Measurements from ENCODE around the gene TSC22D2.

The TSC22D2 gene

DNA sequence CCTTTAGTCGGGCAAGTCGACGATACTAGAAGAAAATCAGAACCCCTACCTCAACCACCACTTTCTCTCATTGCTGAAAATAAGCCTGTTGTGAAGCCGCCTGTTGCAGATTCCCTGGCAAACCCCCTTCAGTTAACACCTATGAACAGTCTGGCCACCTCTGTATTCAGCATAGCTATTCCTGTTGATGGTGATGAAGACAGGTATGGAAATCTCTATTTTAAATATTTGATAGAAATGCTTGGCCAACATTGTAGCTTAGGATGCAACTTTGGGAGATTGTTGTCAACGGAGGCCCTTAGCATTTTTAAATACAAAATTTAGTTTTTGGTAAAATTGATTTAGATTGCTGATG, 3.0 kb downstream of the TSC22D2 start:
- Histone ChIP-seq H3K36me3 (peaks cover 30% of the 10 kb centered on the region), H3K27ac (peak overlapping the region; percentile 99), H3K27me3 (ENCODE audit: insufficient read depth, low read depth, severe bottlenecking) (no peaks in the 10 kb centered on the region), H3K4me3 (ENCODE audit: low read depth, low read length) (peak overlapping the region; percentile 77), H3K9me3 (ENCODE audit: severe bottlenecking) (no peaks in the 10 kb centered on the region)
- TF ChIP-seq, protein P1, sequence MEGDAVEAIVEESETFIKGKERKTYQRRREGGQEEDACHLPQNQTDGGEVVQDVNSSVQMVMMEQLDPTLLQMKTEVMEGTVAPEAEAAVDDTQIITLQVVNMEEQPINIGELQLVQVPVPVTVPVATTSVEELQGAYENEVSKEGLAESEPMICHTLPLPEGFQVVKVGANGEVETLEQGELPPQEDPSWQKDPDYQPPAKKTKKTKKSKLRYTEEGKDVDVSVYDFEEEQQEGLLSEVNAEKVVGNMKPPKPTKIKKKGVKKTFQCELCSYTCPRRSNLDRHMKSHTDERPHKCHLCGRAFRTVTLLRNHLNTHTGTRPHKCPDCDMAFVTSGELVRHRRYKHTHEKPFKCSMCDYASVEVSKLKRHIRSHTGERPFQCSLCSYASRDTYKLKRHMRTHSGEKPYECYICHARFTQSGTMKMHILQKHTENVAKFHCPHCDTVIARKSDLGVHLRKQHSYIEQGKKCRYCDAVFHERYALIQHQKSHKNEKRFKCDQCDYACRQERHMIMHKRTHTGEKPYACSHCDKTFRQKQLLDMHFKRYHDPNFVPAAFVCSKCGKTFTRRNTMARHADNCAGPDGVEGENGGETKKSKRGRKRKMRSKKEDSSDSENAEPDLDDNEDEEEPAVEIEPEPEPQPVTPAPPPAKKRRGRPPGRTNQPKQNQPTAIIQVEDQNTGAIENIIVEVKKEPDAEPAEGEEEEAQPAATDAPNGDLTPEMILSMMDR (IDR thresholded peaks at IDR 0.05; ENCODE audit: low read depth, low read length), result no peak
- no peak for DNase-seq

DNA sequence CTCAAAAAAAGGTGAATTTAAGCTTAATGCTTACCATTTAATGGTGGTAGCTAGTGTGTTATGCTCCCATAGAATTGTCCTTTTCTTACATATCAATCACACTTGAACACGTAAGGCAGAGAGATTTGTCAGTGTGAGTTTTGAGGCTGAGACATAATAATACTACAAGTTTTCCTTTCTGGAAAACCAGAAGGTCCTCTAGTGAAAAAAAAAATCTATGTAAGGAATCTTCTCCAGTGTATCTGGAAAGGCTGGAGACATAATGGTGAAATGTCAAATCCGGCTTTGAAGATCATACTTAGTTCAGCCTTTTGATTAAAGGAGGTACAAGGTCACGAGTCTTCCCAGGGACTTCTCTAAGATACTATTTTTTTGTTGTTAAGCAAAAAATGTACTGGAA, 3.4 kb downstream of the TSC22D2 start:
- TF ChIP-seq, protein P1 (IDR thresholded peaks at IDR 0.05; ENCODE audit: low read depth, low read length), result no peak
- no peak for DNase-seq
- Histone ChIP-seq H3K36me3 (peaks cover 30% of the 10 kb centered on the region), H3K9me3 (ENCODE audit: severe bottlenecking) (no peaks in the 10 kb centered on the region), H3K27ac (no peak overlapping the region), H3K4me3 (ENCODE audit: low read depth, low read length) (peak overlapping the region; percentile 77), H3K27me3 (ENCODE audit: insufficient read depth, low read depth, severe bottlenecking) (no peaks in the 10 kb centered on the region)

DNA sequence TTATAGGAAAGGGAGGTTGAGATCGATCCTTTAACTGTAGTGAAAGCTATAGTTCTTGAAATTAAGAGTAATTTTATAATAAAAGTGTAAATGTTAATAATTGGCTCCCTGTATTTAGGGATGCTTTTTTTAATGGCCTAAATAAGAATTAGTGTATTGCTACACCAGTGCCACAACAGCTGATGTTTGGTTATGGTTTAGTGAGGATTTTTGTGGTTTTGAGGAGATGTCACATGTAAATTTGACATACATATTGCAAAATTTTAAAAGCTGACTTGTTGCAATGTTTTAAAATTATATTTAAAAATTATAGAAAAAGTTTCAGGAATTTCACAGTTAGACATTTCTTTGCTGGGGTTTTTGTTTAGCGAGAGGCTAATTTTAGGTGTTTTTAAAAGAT, 3.9 kb downstream of the TSC22D2 start:
- Histone ChIP-seq H3K9me3 (ENCODE audit: severe bottlenecking) (no peaks in the 10 kb centered on the region), H3K27me3 (ENCODE audit: insufficient read depth, low read depth, severe bottlenecking) (no peaks in the 10 kb centered on the region), H3K36me3 (peaks cover 30% of the 10 kb centered on the region), H3K27ac (no peak overlapping the region), H3K4me3 (ENCODE audit: low read depth, low read length) (peak overlapping the region; percentile 77)
- TF ChIP-seq, protein P1 (IDR thresholded peaks at IDR 0.05; ENCODE audit: low read depth, low read length), result no peak
- no peak for DNase-seq

DNA sequence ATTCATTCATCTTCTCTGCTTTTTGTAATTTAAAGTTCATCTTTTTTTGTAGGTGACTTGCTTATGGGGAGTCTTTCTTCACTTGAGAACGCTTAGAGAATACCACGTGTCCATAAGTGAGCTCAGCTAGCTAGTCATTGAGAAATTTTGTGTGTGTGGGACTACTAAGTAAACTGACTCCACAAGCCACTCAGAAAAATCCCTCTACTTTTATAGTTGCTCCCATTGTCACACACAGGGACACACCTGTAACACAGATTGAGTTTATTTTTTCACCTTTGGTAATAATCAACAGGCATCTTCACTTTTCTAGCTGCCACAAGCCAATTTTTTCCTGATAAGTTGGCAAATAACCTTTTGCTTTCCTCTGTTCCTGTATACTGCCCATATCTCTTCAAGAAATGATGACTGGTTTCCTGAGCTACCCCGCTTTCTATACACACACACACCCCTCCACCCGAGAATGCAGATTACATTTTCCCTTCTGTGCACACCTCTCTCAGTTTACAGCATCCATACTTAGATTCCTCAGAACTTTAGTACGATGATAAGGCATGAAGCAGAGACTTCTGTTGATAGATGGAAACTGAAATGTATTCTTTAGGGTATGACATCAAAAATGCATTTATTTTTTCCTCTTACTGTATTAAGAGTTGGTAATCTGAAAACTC, 4.6 kb downstream of the TSC22D2 start:
- TF ChIP-seq, protein P1 (IDR thresholded peaks at IDR 0.05; ENCODE audit: low read depth, low read length), result no peak

DNA sequence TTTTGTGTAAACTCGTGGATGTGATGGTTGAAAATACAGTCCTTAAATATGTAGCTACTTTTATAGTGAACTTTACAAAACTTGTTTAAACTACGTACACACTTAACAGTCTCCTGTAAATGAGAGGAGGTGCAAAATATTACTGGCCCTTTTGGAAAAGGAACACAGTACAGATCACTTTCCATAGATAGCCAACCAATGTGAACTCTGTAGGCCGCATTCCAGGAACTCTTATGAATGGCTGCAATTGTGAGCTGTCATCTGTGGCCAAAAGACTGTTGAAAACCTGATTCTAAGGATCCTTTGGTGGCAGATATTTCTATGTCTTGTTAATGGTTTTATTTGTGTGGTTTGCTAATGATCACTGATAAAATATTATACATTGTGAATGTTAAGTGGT, 6.2 kb downstream of the TSC22D2 start:
- no peak overlapping the region for H3K27ac ChIP-seq
- peaks cover 37% of the 10 kb centered on the region for H3K36me3 ChIP-seq
- DNase-seq, result no peak

More for the DNA sequence above, 4.6 kb downstream of the TSC22D2 start:
- H3K4me3 ChIP-seq (ENCODE audit: low read depth, low read length), result peak overlapping the region; percentile 77
- no peak for DNase-seq
- H3K27me3 ChIP-seq (ENCODE audit: insufficient read depth, low read depth, severe bottlenecking), result no peaks in the 10 kb centered on the region
- H3K9me3 ChIP-seq (ENCODE audit: severe bottlenecking), result no peaks in the 10 kb centered on the region
- peaks cover 34% of the 10 kb centered on the region for H3K36me3 ChIP-seq
- H3K27ac ChIP-seq, result no peak overlapping the region

More for the DNA sequence above, 6.2 kb downstream of the TSC22D2 start:
- H3K27me3 ChIP-seq (ENCODE audit: insufficient read depth, low read depth, severe bottlenecking), result no peaks in the 10 kb centered on the region
- TF ChIP-seq, protein P1 (IDR thresholded peaks at IDR 0.05; ENCODE audit: low read depth, low read length), result no peak
- no peak overlapping the region for H3K4me3 ChIP-seq (ENCODE audit: low read depth, low read length)
- H3K9me3 ChIP-seq (ENCODE audit: severe bottlenecking), result no peaks in the 10 kb centered on the region

All from WERI-Rb-1 (cell line).